Natural killer cell (primary cell): ENCODE results near the gene BANF2. TPM values are rescaled to one million over a fixed set of nuclear protein-coding genes. Genes with fewer than 3 reads are reported as not detected.

ENCODE experiments used
- ATAC-seq, 3 donors: fragments of 150-1000 bp in 2 of 3; fragments of 200-7000 bp in 1 of 3; cut with Tn5 transposase; 1 replicate in 1 of 3; 2 replicates in 2 of 3; pipeline ENCODE4 v1.10.0; 2021; ENCODE audit warnings: mild to moderate bottlenecking in 2 of 3, moderate library complexity in 2 of 3
- DNase-seq, 2 donors: peaks; one replicate each; pipeline versions ENCODE4 v3.0.0 to v3.0.0-alpha.2; 2013 to 2021; ENCODE audit warnings: mixed read lengths in 1 of 2
- H3K27ac ChIP-seq: one replicate; pipeline ENCODE4 v1.5.1; 2013; ENCODE audit warnings: mild to moderate bottlenecking, low read length
- H3K27me3 ChIP-seq: one replicate; pipeline ENCODE4 v1.6.1; 2013; ENCODE audit warnings: low read length; ENCODE audit not compliant: control insufficient read depth, insufficient read depth
- H3K36me3 ChIP-seq: one replicate; pipeline ENCODE4 v1.6.1; 2013; ENCODE audit warnings: low read length; ENCODE audit not compliant: control insufficient read depth, insufficient read depth
- H3K4me1 ChIP-seq: one replicate; pipeline ENCODE4 v1.6.1; 2013; ENCODE audit warnings: low read length; ENCODE audit not compliant: control insufficient read depth, insufficient read depth
- H3K4me3 ChIP-seq: one replicate; pipeline ENCODE4 v1.5.1; 2013; ENCODE audit warnings: low read length
- H3K9me3 ChIP-seq: one replicate; pipeline ENCODE4 v1.6.1; 2013; ENCODE audit warnings: low read length; ENCODE audit not compliant: control insufficient read depth, insufficient read depth
- H3K27ac Mint-ChIP-seq, 2 donors: one replicate each; pipeline ENCODE4 v1.8.0; 2022; ENCODE audit warnings: mild to moderate bottlenecking in 2 of 2, mixed read lengths in 2 of 2, moderate library complexity in 1 of 2
- H3K27me3 Mint-ChIP-seq, 2 donors: one replicate each; pipeline ENCODE4 v1.8.0; 2022; ENCODE audit warnings: low read depth in 2 of 2, mixed read lengths in 2 of 2
- H3K36me3 Mint-ChIP-seq: one replicate; pipeline ENCODE4 v1.8.0; 2022; ENCODE audit warnings: mixed read lengths
- H3K4me1 Mint-ChIP-seq, 2 donors: one replicate each; pipeline ENCODE4 v1.8.0; 2022; ENCODE audit warnings: mixed read lengths in 2 of 2
- H3K4me3 Mint-ChIP-seq: one replicate; pipeline ENCODE4 v1.8.0; 2022; ENCODE audit warnings: mild to moderate bottlenecking, moderate library complexity, mixed read lengths
- H3K9me3 Mint-ChIP-seq, 2 donors: one replicate each; pipeline ENCODE4 v1.8.0; 2022; ENCODE audit warnings: mixed read lengths in 2 of 2
- WGBS: methylation state at CpG from one replicate; pipeline ENCODE4 v1.1.7; 2013; ENCODE audit warnings: missing lambda C conversion rate; ENCODE audit not compliant: insufficient coverage; 5-methylcytosine and 5-hydroxymethylcytosine counted together
- intact Hi-C: fragments of 100-400 bp; cut with micrococcal nuclease; formaldehyde crosslinking; loops from one replicate; pipeline ENCODE4 v1.14.2; 2022
- total RNA-seq, 4 donors: library from RNA; stranded (reverse); fragments of 120-200 nt in 1 of 4; gene quantifications; one replicate each; pipeline versions ENCODE4 v1.2.3 to v1.2.4, GENCODE V29; 2013 to 2022
- TF ChIP-seq, protein P1 (sequence below): fragments of 200-600 bp; IDR thresholded peaks from one replicate; pipeline ENCODE4 v1.8.0; 2022; ENCODE audit warnings: antibody characterized with exemption

Gene BANF2
- total RNA-seq, 3 donors from 2014 or later (not counting 1 experiment from before 2014, with no cell fraction given): not detected

DNA sequence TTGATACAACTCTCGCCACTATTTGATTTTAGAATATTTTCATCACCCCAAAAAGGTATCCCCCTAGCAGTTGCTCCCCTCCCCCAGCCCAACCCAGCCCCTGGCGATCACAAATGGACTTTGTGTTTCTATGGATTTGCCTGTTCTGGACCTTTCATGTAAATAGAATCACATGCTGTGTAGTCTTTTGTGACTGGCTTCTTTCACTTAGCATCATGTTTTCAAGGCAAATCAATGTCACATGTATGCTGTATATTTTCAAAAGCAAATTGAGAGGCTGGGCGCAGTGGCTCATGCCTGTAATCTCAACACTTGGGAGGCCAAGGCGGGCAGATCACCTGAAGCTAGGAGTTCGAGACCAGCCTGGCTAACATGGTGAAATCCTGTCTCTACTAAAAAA is 48.5 kb downstream of the BANF2 start:
- no peaks in the 10 kb centered on the region for H3K27me3 ChIP-seq
- DNase-seq (no peak), ATAC-seq (no peak)
- Mint-ChIP-seq H3K9me3 (no peaks in the 10 kb centered on the region), H3K27me3 (peaks cover 7 to 20% of the 10 kb centered on the region in 2 donors), H3K27ac (no peak overlapping the region), H3K4me1 (no peaks in the 10 kb centered on the region), H3K36me3 (no peaks in the 10 kb centered on the region), H3K4me3 (no peak overlapping the region)
- no peaks in the 10 kb centered on the region for H3K4me1 ChIP-seq
- H3K27ac ChIP-seq: no peak overlapping the region
- 83% methylated on average over 5 of the region's 5 CpGs for WGBS
- no peak overlapping the region for H3K4me3 ChIP-seq
- intact Hi-C loops: no loop called here
- no peaks in the 10 kb centered on the region for H3K36me3 ChIP-seq
- no peaks in the 10 kb centered on the region for H3K9me3 ChIP-seq
- TF ChIP-seq, protein P1, sequence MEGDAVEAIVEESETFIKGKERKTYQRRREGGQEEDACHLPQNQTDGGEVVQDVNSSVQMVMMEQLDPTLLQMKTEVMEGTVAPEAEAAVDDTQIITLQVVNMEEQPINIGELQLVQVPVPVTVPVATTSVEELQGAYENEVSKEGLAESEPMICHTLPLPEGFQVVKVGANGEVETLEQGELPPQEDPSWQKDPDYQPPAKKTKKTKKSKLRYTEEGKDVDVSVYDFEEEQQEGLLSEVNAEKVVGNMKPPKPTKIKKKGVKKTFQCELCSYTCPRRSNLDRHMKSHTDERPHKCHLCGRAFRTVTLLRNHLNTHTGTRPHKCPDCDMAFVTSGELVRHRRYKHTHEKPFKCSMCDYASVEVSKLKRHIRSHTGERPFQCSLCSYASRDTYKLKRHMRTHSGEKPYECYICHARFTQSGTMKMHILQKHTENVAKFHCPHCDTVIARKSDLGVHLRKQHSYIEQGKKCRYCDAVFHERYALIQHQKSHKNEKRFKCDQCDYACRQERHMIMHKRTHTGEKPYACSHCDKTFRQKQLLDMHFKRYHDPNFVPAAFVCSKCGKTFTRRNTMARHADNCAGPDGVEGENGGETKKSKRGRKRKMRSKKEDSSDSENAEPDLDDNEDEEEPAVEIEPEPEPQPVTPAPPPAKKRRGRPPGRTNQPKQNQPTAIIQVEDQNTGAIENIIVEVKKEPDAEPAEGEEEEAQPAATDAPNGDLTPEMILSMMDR: no peak

DNA sequence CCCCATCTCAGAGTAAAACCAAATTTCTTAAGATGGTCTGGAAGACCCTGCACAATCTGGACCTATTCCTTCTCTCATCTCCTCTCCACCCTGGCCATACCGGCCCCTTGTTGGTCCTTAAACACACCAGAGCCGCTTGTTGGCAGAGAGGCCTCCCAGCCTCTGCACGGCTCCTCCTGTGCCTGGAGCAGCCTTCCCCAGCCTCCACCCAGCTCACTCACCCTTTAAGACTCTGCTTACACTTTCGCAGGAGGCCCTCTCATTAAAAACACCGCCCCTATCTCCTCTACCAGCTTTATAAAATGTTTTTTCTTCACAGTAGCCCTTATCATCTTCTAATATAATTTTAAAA is 49.8 kb downstream of the BANF2 start:
- Mint-ChIP-seq H3K36me3 (no peaks in the 10 kb centered on the region), H3K9me3 (no peaks in the 10 kb centered on the region), H3K27me3 (peaks cover 7 to 27% of the 10 kb centered on the region in 2 donors), H3K4me1 (no peaks in the 10 kb centered on the region), H3K4me3 (no peak overlapping the region), H3K27ac (no peak overlapping the region)
- Histone ChIP-seq H3K27me3 (no peaks in the 10 kb centered on the region), H3K9me3 (no peaks in the 10 kb centered on the region), H3K27ac (no peak overlapping the region), H3K36me3 (no peaks in the 10 kb centered on the region), H3K4me1 (no peaks in the 10 kb centered on the region), H3K4me3 (no peak overlapping the region)
- no peak for ATAC-seq
- DNase-seq: no peak
- TF ChIP-seq, protein P1: no peak
- intact Hi-C loops: no loop called here
- WGBS: 95% methylated on average over 4 of the region's 5 CpGs

DNA sequence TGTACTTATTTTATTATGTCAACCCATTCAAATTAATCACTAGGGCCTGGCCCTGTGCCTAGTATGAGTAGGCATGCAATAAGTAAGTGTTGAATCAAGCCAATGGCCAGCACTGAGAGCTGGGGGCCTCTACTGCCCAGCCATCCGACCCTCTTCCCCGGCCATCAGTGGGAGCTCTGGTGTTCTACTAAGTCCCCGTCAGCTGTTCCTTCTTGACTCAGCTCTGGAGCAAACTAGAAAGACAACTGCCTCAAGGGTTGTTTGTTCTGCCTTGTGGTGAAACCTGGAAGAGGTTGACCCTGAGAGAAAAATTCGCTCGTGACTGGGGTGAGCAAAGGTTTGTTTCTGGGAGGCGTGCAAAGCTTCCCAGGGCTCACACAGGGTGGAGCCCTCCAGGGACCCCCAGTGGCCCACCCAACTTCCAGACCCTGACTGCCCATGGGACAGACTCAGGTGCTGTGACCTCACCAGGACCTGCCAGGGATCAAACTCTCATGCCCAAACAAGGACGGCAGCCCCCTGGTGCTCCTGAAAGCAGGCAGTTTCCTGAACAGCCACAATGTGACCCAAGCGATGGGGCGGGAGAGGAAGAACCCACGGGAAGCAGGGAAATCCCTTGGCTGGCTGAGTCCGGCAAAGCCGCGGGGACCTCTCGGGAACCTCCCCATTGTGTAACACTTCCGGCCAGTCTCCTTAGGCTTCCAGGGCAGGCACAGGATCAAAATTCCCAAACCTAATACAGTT is 50.4 kb downstream of the BANF2 start:
- Histone ChIP-seq H3K27ac (no peak overlapping the region), H3K4me1 (no peaks in the 10 kb centered on the region), H3K4me3 (no peak overlapping the region), H3K9me3 (no peaks in the 10 kb centered on the region), H3K27me3 (no peaks in the 10 kb centered on the region), H3K36me3 (no peaks in the 10 kb centered on the region)
- Mint-ChIP-seq H3K27me3 (peaks cover 7 to 30% of the 10 kb centered on the region in 2 donors), H3K4me1 (no peaks in the 10 kb centered on the region), H3K36me3 (no peaks in the 10 kb centered on the region), H3K9me3 (no peaks in the 10 kb centered on the region), H3K4me3 (no peak overlapping the region), H3K27ac (no peak overlapping the region)
- intact Hi-C loops: no loop called here
- no peak for DNase-seq
- TF ChIP-seq, protein P1: no peak
- 77% methylated on average over 15 of the region's 15 CpGs for WGBS
- ATAC-seq: no peak

DNA sequence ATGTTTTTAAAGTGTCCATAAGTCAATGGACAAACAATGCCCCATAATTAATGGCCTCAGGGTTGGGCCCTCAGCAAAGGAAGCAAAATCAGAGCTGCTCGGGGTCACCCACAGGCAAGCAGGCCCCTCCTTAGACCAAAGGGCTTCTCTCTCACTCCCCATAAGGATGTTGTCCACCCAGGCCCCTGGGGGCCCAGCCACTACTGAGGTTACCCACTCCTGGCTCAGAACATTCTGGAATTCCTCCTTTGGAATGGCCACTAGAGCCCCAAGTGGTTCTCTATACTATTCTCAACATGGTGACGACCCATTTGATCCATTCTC is 50.9 kb downstream of the BANF2 start:
- Histone ChIP-seq H3K36me3 (no peaks in the 10 kb centered on the region), H3K27me3 (no peaks in the 10 kb centered on the region), H3K27ac (no peak overlapping the region), H3K4me3 (no peak overlapping the region), H3K4me1 (no peaks in the 10 kb centered on the region), H3K9me3 (no peaks in the 10 kb centered on the region)
- Mint-ChIP-seq H3K9me3 (no peaks in the 10 kb centered on the region), H3K36me3 (no peaks in the 10 kb centered on the region), H3K4me1 (no peaks in the 10 kb centered on the region), H3K27me3 (peaks cover 11 to 35% of the 10 kb centered on the region in 2 donors), H3K4me3 (no peak overlapping the region), H3K27ac (no peak overlapping the region)
- ATAC-seq (no peak), DNase-seq (no peak)
- intact Hi-C loops: no loop called here
- WGBS: 80% methylated on average over 2 of the region's 2 CpGs
- TF ChIP-seq, protein P1: no peak
